Measurements from ENCODE around the gene CKLF.
A peak's percentile ranks its signal among the peaks of the same experiment; 100 is the strongest.
"Not testable (repeated sequence)": the region's sequence is repeated elsewhere in the genome, so short reads cannot be mapped to it uniquely, and the experiment has no call there.

The CKLF gene

DNA sequence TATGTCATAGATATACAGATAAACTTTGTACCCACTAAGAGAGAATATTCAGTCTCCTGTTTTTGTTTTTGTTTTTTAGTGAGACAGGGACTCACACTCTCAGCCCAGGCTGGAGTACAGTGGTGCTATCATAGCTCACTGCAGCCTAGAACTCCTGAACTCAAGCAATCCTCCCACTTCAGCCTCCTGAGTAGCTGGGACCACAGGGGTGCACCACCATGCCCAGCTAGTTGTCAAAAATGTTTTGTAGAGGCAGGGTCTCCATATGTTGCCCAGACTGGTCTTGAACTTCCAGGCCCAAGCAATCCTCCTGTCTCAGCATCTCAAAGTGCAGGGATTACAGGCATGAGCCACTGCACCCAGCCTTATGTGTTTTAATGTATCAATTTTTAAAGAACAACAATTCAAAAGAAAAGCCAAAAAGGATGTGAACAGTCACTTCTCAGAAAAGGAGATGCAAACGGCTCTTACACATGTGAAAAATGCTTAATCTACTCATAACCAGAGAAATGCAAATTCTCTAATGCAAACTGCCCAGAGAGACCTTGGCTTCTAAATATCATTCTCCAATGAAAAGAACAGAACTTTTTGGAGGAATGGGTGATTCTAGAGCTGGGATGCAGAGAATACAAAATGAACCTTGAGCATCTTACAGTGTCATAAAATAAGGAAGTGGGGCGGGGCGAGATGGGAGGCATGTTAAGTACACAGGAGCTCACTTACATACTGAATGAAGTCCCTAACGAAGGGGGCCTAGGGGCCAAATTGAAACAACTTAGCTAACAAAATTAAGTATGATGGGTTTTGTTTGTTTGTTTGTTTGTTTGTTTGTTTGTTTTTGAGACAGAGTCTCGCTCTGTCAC is 44.8 kb downstream of the CKLF start:
- DNase-seq (ENCODE audit: low read depth) = no peak

DNA sequence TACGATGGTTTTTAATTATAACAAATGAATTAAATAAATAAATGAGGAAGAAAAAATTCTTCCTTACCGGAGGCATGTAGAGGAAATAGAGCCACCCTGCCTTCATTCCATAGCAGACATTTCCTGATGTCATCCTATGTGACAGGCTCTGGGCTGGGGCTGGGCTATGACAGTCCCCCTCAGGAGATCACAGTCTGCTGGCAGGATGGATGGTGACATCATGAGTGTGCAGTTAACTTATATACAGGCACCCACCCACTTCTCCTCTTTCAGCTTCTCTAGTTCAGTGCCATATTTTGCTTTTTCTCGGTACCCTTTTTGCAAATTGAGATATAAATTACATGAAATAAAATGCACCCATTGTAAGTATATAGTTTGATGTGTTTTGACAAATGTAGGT is 45.7 kb downstream of the CKLF start:
- DNase-seq (ENCODE audit: low read depth) = no peak

DNA sequence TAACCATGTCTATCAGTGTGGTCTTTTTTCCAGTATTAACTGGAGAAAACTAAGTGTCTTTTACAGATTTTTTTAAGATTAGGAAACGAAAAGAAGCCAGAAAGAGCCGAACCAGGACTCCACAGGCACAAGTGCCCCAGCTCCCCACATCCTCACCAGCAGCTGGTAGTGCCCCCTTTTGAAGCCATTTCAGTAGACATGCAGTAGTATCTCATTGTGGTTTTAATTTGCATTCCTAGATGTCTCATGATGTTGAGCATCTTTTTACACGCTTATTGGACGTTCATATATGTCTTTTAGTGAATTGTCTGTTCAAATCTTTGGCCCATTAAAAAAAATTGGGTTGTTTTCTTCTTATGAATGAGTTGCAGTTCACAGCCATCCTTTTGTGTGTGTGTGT is 47.4 kb downstream of the CKLF start:
- no peak for DNase-seq (ENCODE audit: low read depth)

DNA sequence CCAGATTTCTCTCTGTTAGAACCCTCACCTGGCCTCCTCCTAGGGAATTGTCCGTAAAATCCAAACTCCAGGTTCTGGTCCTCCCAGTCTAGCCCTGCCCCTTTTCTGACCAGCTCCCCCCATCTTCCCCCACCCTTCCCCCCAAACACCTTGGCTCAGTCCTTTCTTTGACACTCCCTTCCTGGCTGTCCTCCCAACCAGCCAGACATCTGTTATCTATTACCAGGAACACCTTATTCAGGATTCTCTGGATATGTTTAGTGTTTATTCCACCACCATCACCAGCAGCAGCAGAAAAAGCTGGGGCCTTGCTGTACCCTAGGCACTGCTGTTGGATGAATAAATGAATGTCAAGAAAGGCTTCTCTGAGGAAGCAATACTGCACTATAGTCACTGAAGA is 48.1 kb downstream of the CKLF start:
- DNase-seq (ENCODE audit: low read depth) = no peak

DNA sequence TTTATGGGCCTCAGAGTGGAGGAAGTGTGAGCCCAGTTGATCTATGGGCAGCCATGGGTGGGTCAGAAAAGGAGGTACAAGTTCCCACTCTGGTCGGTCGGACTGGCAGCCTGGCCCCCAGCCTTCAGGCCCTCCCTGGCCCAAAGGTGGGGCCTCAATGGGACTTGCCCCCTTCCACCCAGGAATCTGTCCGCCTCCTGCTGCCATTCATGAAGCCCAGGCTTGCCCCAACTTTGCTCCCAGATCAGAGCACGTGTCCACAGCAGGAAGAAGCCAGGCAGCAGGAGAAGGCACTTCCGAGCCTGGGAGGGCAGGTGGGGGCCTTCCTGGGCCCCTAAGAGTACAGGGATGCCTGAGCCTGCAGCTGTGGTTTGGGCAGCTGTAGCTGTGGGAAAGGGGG is 49.1 kb downstream of the CKLF start:
- no peak for DNase-seq (ENCODE audit: low read depth)

DNA sequence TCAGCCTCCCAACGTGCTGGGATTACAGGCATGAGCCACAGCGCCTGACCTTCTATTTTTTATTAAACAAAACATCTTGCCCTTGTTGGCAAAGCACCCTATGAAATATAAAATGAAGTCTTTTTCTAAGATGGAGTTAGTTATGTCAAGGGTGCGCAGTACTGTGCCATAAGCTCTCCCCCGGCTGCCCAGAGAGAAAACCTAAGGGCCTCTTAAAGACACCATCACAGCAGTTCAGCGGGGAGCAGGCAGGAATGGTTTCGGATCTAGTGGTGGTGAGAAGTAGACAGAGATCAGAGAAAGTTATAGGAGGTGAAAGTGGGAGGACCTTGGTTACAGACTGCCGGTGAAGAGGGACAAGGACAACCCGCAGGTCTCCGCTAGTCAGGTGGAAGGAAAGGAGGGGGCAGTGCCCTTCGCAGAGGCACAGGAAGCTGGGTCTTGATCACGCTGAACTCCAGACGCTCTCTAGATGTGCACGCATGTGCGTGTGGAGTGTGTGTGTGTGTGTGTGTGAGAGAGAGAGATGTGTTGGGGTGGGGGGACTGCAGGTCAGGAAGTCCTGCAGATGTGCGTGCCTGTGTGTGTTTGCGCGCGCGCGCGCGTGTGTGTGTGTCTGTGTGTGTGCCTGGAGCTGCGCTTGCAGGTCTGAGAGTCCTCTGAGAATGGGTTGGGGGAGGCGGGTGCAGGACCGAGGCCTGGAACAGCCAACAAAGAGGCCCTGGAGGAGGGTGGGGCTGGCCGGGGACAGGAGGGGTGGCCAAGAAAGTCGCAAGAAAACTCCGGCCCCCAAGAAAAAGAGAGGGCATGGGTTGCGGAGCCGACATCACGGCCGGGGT is 51.4 kb downstream of the CKLF start:
- DNase-seq (ENCODE audit: low read depth) = no peak

DNA sequence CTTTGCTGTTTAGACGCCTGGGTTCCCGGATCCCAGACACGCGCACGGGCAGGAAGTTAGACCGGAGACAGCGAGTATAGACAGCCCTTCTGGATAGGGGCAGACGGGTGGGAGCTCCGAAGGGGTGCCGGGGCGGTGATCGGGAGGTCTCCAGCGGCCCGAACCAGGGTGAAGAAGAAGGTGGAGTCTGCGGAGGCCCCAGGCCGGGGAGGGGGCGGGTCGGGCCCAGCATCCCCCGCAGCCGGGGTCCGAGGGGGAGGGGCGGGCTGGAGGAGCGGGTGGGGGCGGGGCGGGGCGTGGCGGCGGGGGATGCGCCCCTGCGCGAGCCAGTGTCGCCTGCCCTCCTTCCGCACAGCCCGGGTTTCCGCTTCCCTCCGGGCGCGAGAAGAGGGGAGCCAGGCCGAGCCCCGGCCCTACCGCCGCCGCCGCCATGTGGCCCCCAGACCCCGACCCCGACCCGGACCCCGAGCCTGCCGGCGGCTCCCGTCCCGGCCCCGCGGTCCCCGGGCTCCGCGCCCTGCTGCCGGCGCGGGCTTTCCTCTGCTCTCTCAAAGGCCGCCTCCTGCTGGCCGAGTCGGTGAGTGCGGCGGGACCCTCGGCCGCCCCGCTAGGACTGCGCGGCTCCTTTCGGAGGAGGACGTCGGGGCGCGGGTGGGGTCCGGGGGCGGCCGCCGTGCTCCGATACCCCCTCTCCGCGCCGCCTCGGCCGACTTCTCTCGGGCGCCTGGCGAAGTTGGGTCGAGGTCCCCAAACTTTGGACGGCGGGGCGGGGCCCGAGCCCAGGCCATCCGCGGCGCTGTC is 52.2 kb downstream of the CKLF start, which contains the start of gene CMTM3:
Gene CMTM3 (plus strand): TSS at position 329 of the 801 bp plus-strand sequence. CDS start 102 bp downstream, at position 431.
- DNase-seq (ENCODE audit: low read depth) = no peak

GRCh38 chr16:66605177-66605978 is 53.0 kb downstream of the CKLF start:
- no peak for DNase-seq (ENCODE audit: low read depth)

DNA sequence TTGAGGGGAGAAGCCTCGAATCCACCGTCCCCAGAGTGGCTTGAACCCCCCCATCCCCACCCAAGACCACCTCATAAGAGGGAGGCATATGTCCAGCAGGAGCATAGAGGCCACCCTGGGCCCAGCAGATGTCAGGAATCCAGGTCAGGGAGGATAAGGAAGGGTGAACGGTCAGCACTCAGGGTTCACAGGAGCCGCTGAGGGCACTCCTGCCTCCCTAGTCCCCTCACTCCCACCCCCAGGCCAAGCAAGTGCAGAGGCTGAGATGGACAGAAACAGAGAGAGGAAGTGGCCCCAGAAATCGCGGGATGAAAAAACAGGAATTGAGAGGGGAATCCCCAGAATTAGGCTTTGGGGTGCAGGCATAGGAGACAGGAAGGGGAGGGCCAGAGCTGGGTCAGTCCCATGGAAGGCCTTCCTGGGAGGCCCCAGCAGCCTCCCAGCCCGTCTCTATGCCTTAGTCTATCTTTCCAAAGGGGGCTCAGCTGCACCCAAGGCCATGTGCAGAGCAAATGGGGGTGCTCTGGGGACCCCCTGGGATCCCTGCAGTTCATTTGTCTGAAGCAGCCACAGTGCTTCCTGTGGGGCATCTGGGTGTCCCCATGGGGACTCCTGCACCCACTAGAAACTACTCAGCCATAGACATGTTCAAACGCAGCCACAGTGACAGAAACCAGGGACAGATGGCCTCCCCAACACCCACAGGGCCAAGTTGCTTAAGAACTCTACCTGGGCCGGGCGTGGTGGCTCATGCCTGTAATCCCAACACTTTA is 53.8 kb downstream of the CKLF start:
- DNase-seq (ENCODE audit: low read depth) = no peak

GRCh38 chr16:66608241-66609138 is 56.1 kb downstream of the CKLF start:
- DNase-seq (ENCODE audit: low read depth) = peak; percentile 65

DNA sequence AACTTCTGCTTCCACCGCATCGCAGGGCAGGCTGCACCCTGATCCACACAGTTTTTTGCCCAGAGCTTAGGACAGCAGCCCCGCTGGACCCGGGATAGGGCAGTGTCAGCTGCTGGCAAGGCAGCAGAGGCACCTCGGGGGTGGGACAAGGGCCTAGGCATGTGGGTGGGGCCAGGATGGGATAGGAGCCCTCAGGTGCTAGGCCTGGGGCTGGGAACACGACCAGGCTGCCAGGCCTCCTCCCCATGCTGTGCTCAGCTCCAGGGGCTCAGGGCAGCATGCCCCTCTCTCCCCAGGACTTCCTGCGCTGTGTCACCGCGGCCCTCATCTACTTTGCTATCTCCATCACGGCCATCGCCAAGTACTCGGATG is 56.7 kb downstream of the CKLF start:
- no peak for DNase-seq (ENCODE audit: low read depth)

DNA sequence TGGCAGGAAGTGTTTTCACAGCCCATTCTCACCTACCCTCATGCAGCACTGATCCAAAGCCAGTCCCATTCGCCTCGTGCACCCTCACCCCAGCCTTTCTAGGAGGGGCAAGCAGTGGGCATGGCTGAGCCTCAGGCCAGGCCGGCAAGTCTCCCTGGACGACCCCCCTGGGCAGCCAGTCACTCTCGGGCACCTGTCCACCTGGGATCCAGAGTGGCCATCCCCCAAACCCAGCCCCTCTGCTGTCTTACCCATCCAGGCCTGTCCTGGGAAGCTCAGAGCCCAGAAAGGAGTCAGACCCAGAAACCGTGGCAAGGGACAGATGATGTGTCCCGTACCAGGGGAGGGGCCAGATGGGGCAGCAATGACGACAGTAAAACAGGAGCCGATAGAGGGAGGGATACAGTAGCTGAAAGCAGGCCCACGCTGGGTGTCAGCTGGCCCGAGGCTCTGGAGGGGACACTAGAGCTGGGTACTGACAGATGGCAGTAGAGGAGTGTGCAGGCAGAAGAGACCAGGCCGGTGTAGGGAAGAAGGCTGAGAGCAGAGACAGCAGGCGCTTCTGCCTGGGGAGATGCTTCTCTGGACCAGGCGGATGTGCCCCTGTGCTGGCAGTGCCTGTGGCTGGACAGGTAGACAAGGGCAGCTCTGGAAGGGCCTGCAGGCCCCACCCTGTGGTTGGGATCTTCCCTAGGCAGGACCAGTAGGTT is 57.9 kb downstream of the CKLF start:
- no peak for DNase-seq (ENCODE audit: low read depth)

GRCh38 chr16:66611911-66612310 is 59.5 kb downstream of the CKLF start:
- not testable (repeated sequence) for DNase-seq (ENCODE audit: low read depth)

DNA sequence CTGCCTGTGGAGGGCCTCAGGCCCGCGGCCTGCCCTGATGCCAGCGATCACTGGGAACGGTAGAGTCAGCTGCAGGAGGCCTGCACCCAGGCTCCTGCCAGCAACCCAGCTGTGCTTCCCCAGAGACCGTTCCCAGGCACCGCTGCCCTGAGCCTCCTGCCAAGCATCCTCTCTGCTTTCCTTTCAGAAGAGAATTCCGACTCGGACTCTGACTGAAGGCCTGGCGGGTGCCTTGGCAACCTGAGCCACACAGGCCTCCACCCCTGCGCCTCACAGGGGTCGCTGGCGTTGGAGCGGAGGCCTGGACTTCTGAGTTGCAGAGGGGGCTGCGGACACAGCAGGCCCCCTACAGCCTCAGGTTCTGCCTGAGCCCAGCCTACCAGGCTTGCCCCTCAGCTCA is 60.0 kb downstream of the CKLF start:
- DNase-seq (ENCODE audit: low read depth) = no peak

DNA sequence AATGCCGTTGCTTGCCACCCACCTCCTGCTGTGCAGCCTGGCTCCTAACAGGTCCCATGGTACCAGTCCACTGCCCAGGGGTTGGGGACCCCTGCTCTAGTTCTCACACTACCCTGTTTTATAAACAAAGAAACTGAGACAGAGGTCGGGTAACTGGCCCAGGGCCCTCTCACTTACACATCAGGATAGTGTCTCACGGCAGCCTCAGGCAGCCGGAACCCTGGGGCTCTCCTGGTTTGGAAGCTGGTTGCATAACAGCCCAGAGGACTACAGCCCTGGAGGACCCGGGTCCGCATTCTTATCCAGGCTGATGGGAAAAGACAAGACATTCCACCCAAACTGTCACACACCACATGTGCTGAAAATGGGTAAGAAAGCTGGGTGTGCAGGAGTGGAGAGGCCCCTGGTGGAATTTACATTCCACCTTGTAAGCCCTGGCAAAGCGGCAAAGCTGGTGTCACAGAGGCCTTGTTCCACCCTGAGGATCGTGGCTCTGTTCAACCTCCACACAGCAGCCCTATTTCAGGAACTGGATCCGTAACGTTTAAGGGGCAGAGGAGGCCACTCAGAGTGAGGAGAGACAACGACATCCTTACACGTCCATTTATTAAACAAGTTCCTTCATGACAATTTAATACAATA is 61.9 kb downstream of the CKLF start:
- no peak for DNase-seq (ENCODE audit: low read depth)
